HG03135 (cell line): ENCODE results near the gene STOML2.
A peak's percentile ranks its signal among the peaks of the same experiment; 100 is the strongest.

Source experiments
- ATAC-seq: cut with Tn5 transposase; IDR thresholded peaks from one replicate; pipeline ENCODE4 v1.9.1; 2021; ENCODE audit warnings: mild to moderate bottlenecking, moderate library complexity; ENCODE audit not compliant: unreplicated experiment

STOML2 gene

GRCh38 chr9:35072461-35073278 is 30.3 kb downstream of the STOML2 start, which contains the start of gene VCP:
Gene VCP, minus strand, starts transcription at chr9:35072625. Its CDS starts 272 bp downstream, at chr9:35072353.
- peak; percentile 83 for ATAC-seq

GRCh38 chr9:35071814-35072460 is 31.0 kb downstream of the STOML2 start:
- ATAC-seq: peak; percentile 63

DNA sequence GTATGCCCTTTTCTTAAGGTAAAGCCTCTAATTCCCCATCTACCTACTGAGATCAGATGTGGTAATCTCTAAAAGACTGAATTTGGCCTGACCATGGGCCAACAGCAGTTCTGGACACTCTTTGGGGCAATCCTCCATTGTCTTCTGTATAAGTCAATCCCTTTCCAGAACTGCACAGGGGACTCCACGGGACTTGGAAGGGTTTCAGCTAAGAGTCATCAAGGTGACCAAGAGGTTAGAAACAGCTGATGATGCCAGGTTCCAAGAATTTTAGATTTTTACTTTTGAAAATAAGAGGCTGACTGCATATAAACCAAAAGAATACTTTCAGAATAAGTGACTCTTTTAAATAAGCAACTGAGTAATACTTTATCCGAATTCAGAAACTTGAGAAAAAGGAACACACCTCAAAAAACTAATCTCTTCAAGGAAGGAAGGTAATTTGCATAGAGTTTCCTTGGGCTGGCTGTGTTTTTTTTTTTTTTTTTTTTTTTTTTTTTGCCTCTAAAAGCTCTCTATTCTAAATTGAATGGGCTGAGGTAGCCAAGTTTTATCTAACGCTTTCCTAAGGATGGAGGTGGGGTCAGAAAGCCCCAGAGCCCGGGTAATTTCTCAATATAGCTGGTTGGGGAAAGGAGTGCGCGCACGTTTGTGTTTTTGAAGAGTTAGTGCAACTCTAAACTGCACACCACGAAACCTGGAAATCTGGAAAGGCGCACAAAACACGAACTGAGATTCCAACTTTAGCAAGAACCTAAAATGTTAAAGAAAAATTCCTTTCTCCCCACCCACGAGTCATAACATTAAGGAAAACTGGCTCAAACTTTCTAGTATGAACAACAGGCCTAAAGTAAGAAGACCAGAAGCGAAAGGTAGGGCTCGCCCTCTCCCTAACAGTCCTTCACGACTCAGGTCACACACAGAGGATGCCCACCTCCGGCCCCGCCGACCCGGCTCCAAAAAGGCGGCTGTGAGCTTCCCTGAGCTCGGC is 31.8 kb downstream of the STOML2 start:
- ATAC-seq: no peak

DNA sequence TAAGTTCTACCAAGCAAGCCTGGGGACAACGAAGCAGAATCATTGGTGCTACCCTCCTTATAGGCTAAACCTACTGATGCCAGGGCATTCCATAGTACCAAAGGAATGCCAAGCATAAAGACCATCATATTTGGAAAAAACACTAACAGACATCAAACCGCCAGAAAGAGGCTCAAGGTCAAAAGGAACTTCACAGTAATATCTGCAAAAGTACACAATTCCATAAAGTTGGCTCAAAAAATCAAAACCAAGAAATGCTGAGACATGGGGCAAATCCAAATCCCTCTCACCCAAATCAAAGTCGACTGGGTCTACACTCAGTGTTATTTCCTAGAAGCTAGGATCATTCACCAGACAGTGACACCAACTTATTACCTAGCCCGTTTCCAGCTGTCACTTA is 33.9 kb downstream of the STOML2 start:
- no peak for ATAC-seq

DNA sequence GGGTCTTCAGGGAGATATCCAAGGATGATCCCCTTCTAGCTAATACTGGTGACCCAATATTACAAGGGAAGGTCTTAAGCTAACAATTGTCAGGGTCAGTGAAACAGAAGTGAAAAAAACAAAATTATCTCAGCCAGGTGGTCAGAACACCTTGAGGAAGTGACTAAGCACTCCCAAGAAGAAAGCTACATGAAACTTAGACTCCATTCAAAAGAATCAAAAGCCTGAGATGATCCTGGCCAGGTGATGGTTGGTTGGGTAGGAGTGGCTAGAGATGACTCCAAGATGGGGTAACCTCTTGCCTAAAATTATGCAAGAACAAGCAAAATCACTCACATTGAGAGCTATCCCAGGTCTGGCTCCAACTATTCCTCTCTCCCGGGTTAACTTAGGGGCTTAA is 35.9 kb downstream of the STOML2 start:
- no peak for ATAC-seq

GRCh38 chr9:35060548-35061207 is 42.3 kb downstream of the STOML2 start:
- ATAC-seq: no peak

GRCh38 chr9:35059438-35059837 is 43.5 kb downstream of the STOML2 start:
- no peak for ATAC-seq

DNA sequence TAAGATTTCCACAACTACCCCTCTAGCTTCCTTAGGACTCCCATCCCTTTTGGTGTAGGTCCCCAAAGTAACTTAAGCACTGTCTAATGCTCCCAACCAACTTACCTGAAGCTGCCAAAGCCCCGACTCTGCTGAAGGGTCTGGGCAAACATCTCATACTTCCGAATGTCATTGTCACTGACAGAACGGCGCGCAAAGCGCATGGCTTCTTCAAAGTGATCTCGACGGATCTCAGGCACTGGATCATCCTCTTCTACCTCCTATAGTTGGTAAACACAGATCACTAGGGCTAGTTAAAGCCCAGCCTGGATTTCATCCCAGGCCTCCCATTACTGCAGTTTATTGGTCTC is 45.7 kb downstream of the STOML2 start:
- no peak for ATAC-seq

DNA sequence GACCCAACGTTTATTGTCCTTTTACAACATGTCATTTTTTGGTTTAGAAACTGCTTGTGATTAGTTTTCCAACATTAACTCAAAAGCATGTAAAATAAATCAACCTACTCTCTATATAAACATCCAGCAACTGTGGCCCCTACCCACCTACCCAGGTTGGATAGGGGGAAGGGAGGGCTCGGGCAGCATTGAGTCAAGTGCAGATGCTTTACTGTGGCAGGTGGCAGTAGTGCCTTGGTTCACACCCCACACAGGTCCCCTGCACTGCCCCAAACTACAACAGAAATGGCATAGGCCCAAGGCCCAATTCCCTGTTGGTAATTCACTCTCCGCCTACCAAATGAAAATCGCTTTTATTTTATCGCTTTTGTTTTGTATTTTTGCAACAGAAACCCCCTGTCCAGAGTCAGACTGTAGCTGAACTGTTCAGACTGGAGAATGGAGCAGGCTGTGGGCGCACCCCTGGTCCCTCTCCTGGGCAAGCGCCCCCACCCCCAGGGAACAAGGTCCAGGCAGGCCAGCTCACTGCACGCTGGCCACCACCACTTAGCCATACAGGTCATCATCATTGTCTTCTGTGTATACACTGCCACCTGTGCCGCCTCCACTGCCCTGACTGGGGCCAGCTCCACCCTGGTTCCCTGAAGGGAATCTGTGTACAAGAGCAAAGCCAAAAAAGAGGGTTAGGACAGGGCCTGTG is 46.2 kb downstream of the STOML2 start:
- ATAC-seq: no peak

GRCh38 chr9:35054871-35055644 is 47.9 kb downstream of the STOML2 start:
- no peak for ATAC-seq

DNA sequence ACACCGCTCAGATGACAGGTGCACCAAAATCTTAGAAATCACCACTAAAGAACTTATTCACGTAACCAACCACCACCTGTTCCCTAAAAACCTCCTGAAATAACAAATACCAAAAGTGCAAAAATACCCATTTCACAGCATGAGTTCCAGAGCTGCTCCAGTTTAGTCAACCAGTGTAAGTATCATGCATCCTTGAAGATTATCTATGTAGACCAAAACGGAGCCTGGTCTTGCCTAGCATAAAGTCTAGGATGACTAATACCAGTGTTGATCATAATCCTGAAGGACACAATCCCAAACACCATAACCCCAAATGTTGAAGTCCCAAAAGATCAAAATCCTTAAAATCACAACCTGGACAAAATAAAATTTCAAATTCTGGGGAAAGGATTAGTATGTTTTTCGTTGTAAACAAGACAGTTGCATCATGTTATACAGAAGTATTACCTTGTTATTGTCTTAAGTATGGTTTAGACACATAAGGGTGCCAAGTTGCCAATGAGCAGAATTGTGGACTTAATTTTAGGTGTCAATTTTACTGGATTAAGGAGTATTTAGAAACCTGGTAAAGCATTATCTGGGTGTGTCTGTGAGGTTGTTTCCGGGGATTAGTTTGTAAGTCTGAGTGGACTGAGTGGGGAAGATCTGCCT is 48.6 kb downstream of the STOML2 start:
- ATAC-seq: no peak

DNA sequence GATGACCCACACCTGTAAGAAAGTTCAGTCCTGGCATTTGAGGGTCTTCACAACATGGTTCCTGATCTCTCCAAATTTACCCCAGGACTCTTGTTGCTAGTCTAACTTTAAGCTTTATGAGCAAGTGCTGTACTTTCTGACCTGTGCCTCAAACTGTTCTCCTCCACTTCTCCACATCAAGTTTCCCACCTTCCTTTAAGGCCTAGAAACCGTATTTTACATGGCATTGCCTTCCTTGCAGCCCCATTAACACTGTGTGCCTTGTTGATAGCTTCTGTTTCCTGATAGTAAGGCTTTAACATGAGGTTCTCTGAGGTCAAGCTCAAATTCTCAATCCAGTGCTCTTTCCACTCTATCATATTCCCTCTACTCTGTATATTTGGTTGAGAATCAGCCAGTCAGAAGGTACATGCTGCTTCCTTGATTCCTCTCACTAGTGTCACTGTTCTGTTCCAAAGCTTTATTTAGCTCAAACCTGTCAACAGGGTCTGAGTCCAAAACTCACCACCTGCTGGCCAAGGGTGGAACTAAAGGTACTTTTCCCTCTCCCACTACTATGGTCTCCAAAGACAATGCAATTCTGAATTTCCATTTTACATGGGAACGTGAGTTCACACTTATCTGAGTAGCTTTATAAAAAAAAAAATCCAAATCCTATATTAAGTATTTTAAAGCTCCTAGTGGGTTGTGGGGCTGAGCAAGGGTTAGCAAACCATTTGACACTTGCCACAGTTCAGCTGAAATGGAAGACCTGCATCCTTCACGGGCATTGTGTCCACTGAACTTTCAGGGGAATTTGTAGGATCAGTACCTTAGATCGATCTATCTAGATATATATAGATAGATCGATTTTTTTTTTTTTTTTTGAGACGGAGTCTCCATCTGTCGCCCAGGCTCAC is 51.6 kb downstream of the STOML2 start:
- no peak for ATAC-seq
